Spleen (tissue), 7 donors: ENCODE measurements around the gene ACACA.

Source experiments
- POLR2A ChIP-seq, 3 donors: fragments of 450-650 bp; IDR thresholded peaks; one replicate each; pipeline ENCODE4 v1.5.1; 2017; ENCODE audit warnings: antibody characterized with exemption in 3 of 3, mild to moderate bottlenecking in 1 of 3
- TF ChIP-seq, protein P1 (sequence below), 11 experiments: fragments of 200-600 bp in 7 of 11; fragments of 450-650 bp in 4 of 11; sonication (generic) in 4 of 11; IDR thresholded peaks in 8 of 11; conservative IDR thresholded peaks in 3 of 11; 1 replicate in 7 of 11; 2 replicates in 4 of 11; pipeline versions ENCODE4 v1.4.0 to v1.8.0; 2016 to 2021; ENCODE audit warnings: antibody characterized with exemption in 11 of 11, inconsistent platforms in 4 of 11, mild to moderate bottlenecking in 1 of 11
- donor health status: DM: no; HTN: no; CAD: no; lungs with moderate emphysema.
- donor health status: DM: no; HTN: no; CAD: no.
- donor health status: DM: no; HTN: no; CAD: no.

- TF ChIP-seq, protein P1, sequence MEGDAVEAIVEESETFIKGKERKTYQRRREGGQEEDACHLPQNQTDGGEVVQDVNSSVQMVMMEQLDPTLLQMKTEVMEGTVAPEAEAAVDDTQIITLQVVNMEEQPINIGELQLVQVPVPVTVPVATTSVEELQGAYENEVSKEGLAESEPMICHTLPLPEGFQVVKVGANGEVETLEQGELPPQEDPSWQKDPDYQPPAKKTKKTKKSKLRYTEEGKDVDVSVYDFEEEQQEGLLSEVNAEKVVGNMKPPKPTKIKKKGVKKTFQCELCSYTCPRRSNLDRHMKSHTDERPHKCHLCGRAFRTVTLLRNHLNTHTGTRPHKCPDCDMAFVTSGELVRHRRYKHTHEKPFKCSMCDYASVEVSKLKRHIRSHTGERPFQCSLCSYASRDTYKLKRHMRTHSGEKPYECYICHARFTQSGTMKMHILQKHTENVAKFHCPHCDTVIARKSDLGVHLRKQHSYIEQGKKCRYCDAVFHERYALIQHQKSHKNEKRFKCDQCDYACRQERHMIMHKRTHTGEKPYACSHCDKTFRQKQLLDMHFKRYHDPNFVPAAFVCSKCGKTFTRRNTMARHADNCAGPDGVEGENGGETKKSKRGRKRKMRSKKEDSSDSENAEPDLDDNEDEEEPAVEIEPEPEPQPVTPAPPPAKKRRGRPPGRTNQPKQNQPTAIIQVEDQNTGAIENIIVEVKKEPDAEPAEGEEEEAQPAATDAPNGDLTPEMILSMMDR (IDR thresholded peaks at IDR 0.05 in 8 of 11, conservative IDR thresholded peaks at IDR 0.05 in 3 of 11), result no peak
- TF ChIP-seq POLR2A (IDR thresholded peaks at IDR 0.05), result no peak
Measured at GRCh38 chr17:37259030-37259735, 147.5 kb downstream of the ACACA start.
